Heart left ventricle (tissue), 13 donors: ENCODE results near the gene PHACTR1.

Source experiments
- CTCF ChIP-seq, 12 donors: fragments of 200-600 bp; sonication (generic) in 4 of 12; IDR thresholded peaks; one replicate each; pipeline versions ENCODE4 v1.5.0 to v1.8.0; 2018 to 2022; ENCODE audit warnings: antibody characterized with exemption in 12 of 12, mild to moderate bottlenecking in 5 of 12
- POLR2A ChIP-seq, 2 donors: fragments of 450-650 bp; IDR thresholded peaks; one replicate each; pipeline ENCODE4 v1.6.1; 2017; ENCODE audit warnings: antibody characterized with exemption in 2 of 2, mild to moderate bottlenecking in 2 of 2, moderate library complexity in 2 of 2
- donor health status: ischemic (EF 13 %, LVEDD 7.1; RV severe dilation, severe dysfunction).
- donor health status: DM: no; HTN: yes; CAD: no.
- donor health status: DM: no; HTN: no; CAD: no.
- donor health status: ischemic (EF 25% LVEDD 6.9; RV normal size, moderate dysfunction).
- donor health status: ischemic (EF 25% LVEDD 5.7; RV mildly dilated, moderate dysfunction).
- donor health status: ischemic (EF 35%, LVEDD 5.7; RV mildly dilated, moderate dysfunction).
- donor health status: nonischemic (EF 11% LVEDD 7.7; RV severe dilation, severe dysfunction).
- donor health status: DM: yes; HTN: yes; CAD: no.
- donor health status: PGD.
- donor health status: ischemic (EF 29% LVEDD 5.4; RV normal size, mild dysfunction).
- donor health status: nonischemic (EF 23%, LVEDD 6.1; RV moderate dilation, normal function).

- no peak for TF ChIP-seq POLR2A (IDR thresholded peaks at IDR 0.05)
- TF ChIP-seq CTCF (IDR thresholded peaks at IDR 0.05), result no peak
Measured at GRCh38 chr6:13015379-13015681, 298.8 kb downstream of the PHACTR1 start.
